ENCODE measurements around the gene FOSL2. TPM values are rescaled to one million over a fixed set of nuclear protein-coding genes. Genes with fewer than 3 reads are reported as not detected.

FOSL2 gene
- total RNA-seq, 6 experiments from 2014 or later: 90.1 to 128 (median 116) TPM

GRCh38 chr2:28357948-28358667, 34.5 kb upstream of the FOSL2 start:
- H3K4me1 Mint-ChIP-seq (ENCODE audit: low read depth): peaks cover 47% of the 10 kb centered on the region
- no peak for TF ChIP-seq CTCF (IDR thresholded peaks at IDR 0.05)
- H3K27me3 Mint-ChIP-seq (ENCODE audit: insufficient read depth): peaks cover 2% of the 10 kb centered on the region
- H3K4me3 Mint-ChIP-seq: no peak overlapping the region
- H3K27ac Mint-ChIP-seq: no peak overlapping the region
- H3K36me3 Mint-ChIP-seq (ENCODE audit: low read depth): no peaks in the 10 kb centered on the region
- no peaks in the 10 kb centered on the region for H3K9me3 Mint-ChIP-seq
- no peak for DNase-seq

GRCh38 chr2:28358668-28359201, 33.9 kb upstream of the FOSL2 start:
- no peak for DNase-seq

GRCh38 chr2:28359222-28360057, 33.2 kb upstream of the FOSL2 start:
- peaks cover 48% of the 10 kb centered on the region for H3K4me1 Mint-ChIP-seq (ENCODE audit: low read depth)
- no peak for TF ChIP-seq CTCF (IDR thresholded peaks at IDR 0.05)
- no peak for DNase-seq
- H3K36me3 Mint-ChIP-seq (ENCODE audit: low read depth): no peaks in the 10 kb centered on the region
- H3K27me3 Mint-ChIP-seq (ENCODE audit: insufficient read depth): peaks cover 2% of the 10 kb centered on the region
- H3K9me3 Mint-ChIP-seq: no peaks in the 10 kb centered on the region
- no peak overlapping the region for H3K27ac Mint-ChIP-seq
- no peak overlapping the region for H3K4me3 Mint-ChIP-seq

More at GRCh38 chr2:28358668-28359201, 33.9 kb upstream of the FOSL2 start:
- H3K27ac Mint-ChIP-seq: no peak overlapping the region
- H3K36me3 Mint-ChIP-seq (ENCODE audit: low read depth): no peaks in the 10 kb centered on the region
- peaks cover 2% of the 10 kb centered on the region for H3K27me3 Mint-ChIP-seq (ENCODE audit: insufficient read depth)
- peaks cover 48% of the 10 kb centered on the region for H3K4me1 Mint-ChIP-seq (ENCODE audit: low read depth)
- H3K4me3 Mint-ChIP-seq: no peak overlapping the region
- TF ChIP-seq CTCF (IDR thresholded peaks at IDR 0.05): no peak
- no peaks in the 10 kb centered on the region for H3K9me3 Mint-ChIP-seq

GRCh38 chr2:28360058-28360717, 32.5 kb upstream of the FOSL2 start:
- H3K4me1 Mint-ChIP-seq (ENCODE audit: low read depth): peaks cover 43% of the 10 kb centered on the region
- H3K9me3 Mint-ChIP-seq: no peaks in the 10 kb centered on the region
- no peak for DNase-seq
- no peak overlapping the region for H3K4me3 Mint-ChIP-seq
- peaks cover 2% of the 10 kb centered on the region for H3K27me3 Mint-ChIP-seq (ENCODE audit: insufficient read depth)
- peak overlapping the region; percentile 63; the same call in 1 of the 2 replicates for H3K27ac Mint-ChIP-seq
- no peaks in the 10 kb centered on the region for H3K36me3 Mint-ChIP-seq (ENCODE audit: low read depth)
- TF ChIP-seq CTCF (IDR thresholded peaks at IDR 0.05): no peak

- peak overlapping the region; percentile 63 for H3K27ac Mint-ChIP-seq
- no peaks in the 10 kb centered on the region for H3K9me3 Mint-ChIP-seq
- no peak for TF ChIP-seq CTCF (IDR thresholded peaks at IDR 0.05)
- H3K27me3 Mint-ChIP-seq (ENCODE audit: insufficient read depth): peaks cover 2% of the 10 kb centered on the region
- no peaks in the 10 kb centered on the region for H3K36me3 Mint-ChIP-seq (ENCODE audit: low read depth)
- H3K4me1 Mint-ChIP-seq (ENCODE audit: low read depth): peaks cover 37% of the 10 kb centered on the region
- DNase-seq: peak; percentile 57
- no peak overlapping the region for H3K4me3 Mint-ChIP-seq
Observed at GRCh38 chr2:28360718-28361293, 31.9 kb upstream of the FOSL2 start.
